Measurements from ENCODE around the gene EDC4.

DNA sequence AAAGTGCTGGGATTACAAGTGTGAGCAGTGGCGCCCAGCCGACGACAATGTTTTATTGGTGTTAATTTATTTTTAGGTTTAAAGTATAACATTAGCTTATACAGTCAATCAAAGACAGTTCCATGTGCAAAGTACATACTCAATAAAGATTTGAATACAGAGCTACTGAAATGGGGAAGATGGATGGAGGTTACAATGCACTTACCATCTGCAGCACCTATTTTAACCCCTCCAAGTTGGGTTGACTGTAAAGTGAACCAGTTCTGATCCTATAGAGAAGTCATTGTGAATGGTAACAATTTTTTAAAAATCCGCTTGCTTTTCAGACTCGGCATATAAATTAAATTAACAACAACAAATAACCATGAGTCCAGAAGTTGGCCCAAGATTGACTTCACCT is 19.5 kb downstream of the EDC4 start:
- TF ChIP-seq, protein P1, sequence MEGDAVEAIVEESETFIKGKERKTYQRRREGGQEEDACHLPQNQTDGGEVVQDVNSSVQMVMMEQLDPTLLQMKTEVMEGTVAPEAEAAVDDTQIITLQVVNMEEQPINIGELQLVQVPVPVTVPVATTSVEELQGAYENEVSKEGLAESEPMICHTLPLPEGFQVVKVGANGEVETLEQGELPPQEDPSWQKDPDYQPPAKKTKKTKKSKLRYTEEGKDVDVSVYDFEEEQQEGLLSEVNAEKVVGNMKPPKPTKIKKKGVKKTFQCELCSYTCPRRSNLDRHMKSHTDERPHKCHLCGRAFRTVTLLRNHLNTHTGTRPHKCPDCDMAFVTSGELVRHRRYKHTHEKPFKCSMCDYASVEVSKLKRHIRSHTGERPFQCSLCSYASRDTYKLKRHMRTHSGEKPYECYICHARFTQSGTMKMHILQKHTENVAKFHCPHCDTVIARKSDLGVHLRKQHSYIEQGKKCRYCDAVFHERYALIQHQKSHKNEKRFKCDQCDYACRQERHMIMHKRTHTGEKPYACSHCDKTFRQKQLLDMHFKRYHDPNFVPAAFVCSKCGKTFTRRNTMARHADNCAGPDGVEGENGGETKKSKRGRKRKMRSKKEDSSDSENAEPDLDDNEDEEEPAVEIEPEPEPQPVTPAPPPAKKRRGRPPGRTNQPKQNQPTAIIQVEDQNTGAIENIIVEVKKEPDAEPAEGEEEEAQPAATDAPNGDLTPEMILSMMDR (IDR thresholded peaks at IDR 0.05), result no peak
- TF ChIP-seq POLR2A (IDR thresholded peaks at IDR 0.05) (no peak), EP300 (IDR thresholded peaks at IDR 0.05) (no peak)

All from tibial nerve (tissue), 4 donors.